Stimulated activated memory B cell treated with anti-CD40 and anti-IgM and Interleukin-4, amounts not matched to agents 10 μg/mL and 1 μg/mL and 100 μg/mL, for 72 hours (primary cell): ENCODE results near the gene ZNF804B.

Experiments
- ATAC-seq: fragments of 150-1000 bp; cut with Tn5 transposase; 2 replicates; pipeline ENCODE4 v1.10.0; 2021
- H3K27ac Mint-ChIP-seq: one replicate; pipeline ENCODE4 v1.8.0; 2022; ENCODE audit warnings: mild to moderate bottlenecking, mixed read lengths
- H3K27me3 Mint-ChIP-seq: one replicate; pipeline ENCODE4 v1.8.0; 2022; ENCODE audit warnings: mixed read lengths
- H3K36me3 Mint-ChIP-seq: one replicate; pipeline ENCODE4 v1.8.0; 2022; ENCODE audit warnings: mixed read lengths
- H3K4me1 Mint-ChIP-seq: one replicate; pipeline ENCODE4 v1.8.0; 2022; ENCODE audit warnings: mixed read lengths
- H3K4me3 Mint-ChIP-seq: one replicate; pipeline ENCODE4 v1.8.0; 2022; ENCODE audit warnings: mild to moderate bottlenecking, moderate library complexity, mixed read lengths
- H3K9me3 Mint-ChIP-seq: one replicate; pipeline ENCODE4 v1.8.0; 2022; ENCODE audit warnings: mixed read lengths

The ZNF804B gene

DNA sequence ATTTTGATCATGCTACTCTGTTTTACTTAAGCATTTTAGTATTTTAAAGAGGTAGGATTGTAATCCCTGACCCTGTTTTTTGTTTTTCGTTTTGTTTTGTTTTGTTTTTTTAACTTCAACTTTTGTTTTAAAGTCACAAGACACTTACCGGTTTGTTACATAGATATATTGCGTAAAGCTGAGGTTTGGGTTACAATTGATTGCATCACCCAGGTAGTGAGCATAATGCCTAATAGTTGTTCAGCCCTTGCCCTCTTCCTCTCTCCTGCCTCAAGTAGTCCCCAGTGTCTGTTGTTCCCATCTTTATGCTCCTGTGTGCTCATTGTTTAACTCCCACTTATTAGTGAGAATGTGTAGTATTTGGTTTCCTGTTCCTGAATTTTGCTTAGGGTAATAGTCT lies 129.2 kb downstream of the ZNF804B start:
- Mint-ChIP-seq H3K9me3 (no peaks in the 10 kb centered on the region), H3K36me3 (no peaks in the 10 kb centered on the region), H3K27ac (no peak overlapping the region), H3K27me3 (no peaks in the 10 kb centered on the region), H3K4me1 (no peaks in the 10 kb centered on the region), H3K4me3 (no peak overlapping the region)
- ATAC-seq = no peak

DNA sequence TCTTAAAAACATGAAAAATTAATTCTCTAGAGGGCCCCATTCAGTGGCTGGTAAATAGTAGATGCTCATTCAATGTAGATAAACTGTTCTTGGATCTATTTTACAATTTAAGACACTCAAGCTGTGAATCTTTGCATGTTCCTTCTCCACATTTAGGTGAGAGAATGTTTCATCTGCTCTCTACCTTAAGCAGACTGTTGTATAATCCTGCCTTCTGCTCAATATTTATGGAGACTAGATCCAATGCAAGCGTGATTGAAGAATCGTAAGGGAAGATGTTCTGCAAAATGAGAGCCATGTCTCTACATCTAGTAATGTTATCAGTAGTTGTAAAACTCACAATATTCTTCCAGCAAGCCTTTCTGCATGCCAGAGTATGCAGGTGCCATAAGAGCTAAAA lies 151.0 kb downstream of the ZNF804B start:
- H3K27ac Mint-ChIP-seq = no peak overlapping the region
- no peaks in the 10 kb centered on the region for H3K27me3 Mint-ChIP-seq
- H3K4me3 Mint-ChIP-seq = no peak overlapping the region
- H3K36me3 Mint-ChIP-seq = no peaks in the 10 kb centered on the region
- no peaks in the 10 kb centered on the region for H3K4me1 Mint-ChIP-seq
- no peak for ATAC-seq
- H3K9me3 Mint-ChIP-seq = peaks cover 4% of the 10 kb centered on the region

DNA sequence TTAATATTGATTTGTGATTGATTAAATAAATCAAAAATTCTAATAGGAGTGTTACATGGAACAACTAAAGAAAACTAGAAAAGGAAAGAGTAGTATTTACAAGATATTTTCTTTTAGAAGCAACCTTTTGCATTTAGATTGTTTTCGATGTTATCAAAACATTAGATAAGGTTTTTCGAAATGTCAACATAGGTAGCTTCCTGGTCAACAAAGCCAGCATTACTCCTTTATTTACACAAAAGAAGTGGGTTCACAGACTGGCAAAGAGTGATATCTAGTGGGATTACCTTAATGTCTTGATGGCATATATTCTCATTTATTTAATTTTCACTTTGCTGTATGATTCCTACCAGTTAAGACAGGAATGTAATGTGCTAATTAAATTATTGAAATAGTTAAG lies 153.4 kb downstream of the ZNF804B start:
- H3K36me3 Mint-ChIP-seq = no peaks in the 10 kb centered on the region
- H3K9me3 Mint-ChIP-seq = no peaks in the 10 kb centered on the region
- no peaks in the 10 kb centered on the region for H3K4me1 Mint-ChIP-seq
- ATAC-seq = no peak
- no peak overlapping the region for H3K4me3 Mint-ChIP-seq
- H3K27ac Mint-ChIP-seq = no peak overlapping the region
- no peaks in the 10 kb centered on the region for H3K27me3 Mint-ChIP-seq

GRCh38 chr7:88915615-88916014 lies 156.1 kb downstream of the ZNF804B start:
- no peaks in the 10 kb centered on the region for H3K9me3 Mint-ChIP-seq
- H3K27me3 Mint-ChIP-seq = no peaks in the 10 kb centered on the region
- ATAC-seq = no peak
- no peaks in the 10 kb centered on the region for H3K4me1 Mint-ChIP-seq
- H3K4me3 Mint-ChIP-seq = no peak overlapping the region
- H3K36me3 Mint-ChIP-seq = no peaks in the 10 kb centered on the region
- H3K27ac Mint-ChIP-seq = no peak overlapping the region

DNA sequence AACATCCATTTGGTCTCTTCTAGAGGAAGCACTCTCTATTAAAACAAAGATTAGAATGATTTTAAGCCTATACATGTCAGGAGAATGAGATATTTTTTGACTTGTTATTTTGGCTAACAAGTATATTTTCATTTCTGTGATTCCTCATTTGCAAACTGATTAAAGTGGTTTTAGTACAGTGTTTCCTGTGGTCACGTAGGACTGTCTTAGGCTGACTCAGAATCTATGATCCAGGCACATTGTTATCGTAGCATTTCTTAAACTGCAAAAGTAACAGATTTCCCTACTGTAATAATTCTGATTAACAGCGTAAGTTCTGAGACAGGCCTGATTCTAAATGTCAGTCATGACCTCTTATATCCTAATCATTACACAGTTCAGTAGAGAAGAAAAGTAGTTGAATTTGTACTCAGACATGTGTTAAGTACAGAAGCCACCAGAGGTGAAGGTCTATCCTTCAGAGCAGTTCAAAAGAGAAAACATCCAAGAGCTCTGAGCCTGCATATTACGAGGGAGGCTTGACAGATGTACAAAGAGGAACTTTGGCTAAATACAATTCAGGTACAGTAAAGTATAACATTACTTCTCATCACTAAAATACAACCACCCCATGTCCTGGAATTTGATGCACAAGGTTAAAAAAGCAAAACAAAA lies 160.1 kb downstream of the ZNF804B start:
- Mint-ChIP-seq H3K36me3 (no peaks in the 10 kb centered on the region), H3K4me3 (no peak overlapping the region), H3K9me3 (peaks cover 3% of the 10 kb centered on the region), H3K27ac (no peak overlapping the region), H3K4me1 (no peaks in the 10 kb centered on the region), H3K27me3 (no peaks in the 10 kb centered on the region)
- ATAC-seq = no peak

DNA sequence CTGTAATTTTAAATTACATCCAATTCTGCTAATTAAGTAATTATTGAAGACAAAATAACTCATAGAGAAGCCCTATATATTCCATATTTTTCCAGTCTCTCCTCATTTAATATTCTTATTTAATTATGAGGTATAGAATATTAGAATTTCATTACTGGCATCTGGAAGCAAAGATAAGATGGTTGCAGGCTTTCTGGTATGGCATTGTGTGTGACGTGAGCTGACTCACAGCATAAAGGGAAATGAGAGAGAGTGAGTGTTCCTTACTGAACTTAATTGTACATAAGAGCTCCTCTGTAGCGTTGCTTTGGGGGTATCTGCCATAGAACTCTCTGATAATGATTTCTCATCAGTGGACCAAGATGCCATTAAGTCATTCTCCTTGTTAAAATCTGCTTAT lies 163.4 kb downstream of the ZNF804B start:
- Mint-ChIP-seq H3K4me1 (no peaks in the 10 kb centered on the region), H3K27me3 (no peaks in the 10 kb centered on the region), H3K4me3 (no peak overlapping the region), H3K36me3 (no peaks in the 10 kb centered on the region), H3K9me3 (peaks cover 3% of the 10 kb centered on the region), H3K27ac (no peak overlapping the region)
- ATAC-seq = no peak

DNA sequence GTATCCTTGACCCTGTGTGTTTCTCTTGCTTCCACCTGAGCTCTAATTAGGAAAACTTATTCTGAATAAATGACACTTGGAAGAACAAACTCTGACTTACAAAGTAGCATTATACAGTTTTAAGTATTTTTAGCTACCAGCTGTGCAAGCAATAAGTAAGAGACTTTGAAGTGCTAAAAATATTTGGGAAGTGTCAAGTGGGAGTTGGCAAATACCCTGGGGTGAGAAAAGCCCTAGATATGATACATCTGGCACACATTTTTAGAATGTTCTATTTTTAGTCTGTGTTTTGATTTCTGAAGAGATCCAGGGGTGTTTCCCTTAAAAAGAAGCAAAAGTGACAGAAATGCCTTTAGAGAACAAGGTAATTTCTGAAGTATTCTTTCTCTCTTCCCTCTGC lies 168.8 kb downstream of the ZNF804B start:
- Mint-ChIP-seq H3K4me1 (no peaks in the 10 kb centered on the region), H3K36me3 (no peaks in the 10 kb centered on the region)
- no peak for ATAC-seq

GRCh38 chr7:88929719-88930118 lies 170.2 kb downstream of the ZNF804B start:
- Mint-ChIP-seq H3K36me3 (no peaks in the 10 kb centered on the region), H3K27ac (no peak overlapping the region), H3K4me1 (no peaks in the 10 kb centered on the region), H3K9me3 (no peaks in the 10 kb centered on the region), H3K27me3 (no peaks in the 10 kb centered on the region), H3K4me3 (no peak overlapping the region)
- ATAC-seq = no peak

More for the DNA sequence above, 168.8 kb downstream of the ZNF804B start:
- Mint-ChIP-seq H3K27ac (no peak overlapping the region), H3K27me3 (no peaks in the 10 kb centered on the region), H3K9me3 (no peaks in the 10 kb centered on the region), H3K4me3 (no peak overlapping the region)

GRCh38 chr7:88933285-88933684 lies 173.8 kb downstream of the ZNF804B start:
- Mint-ChIP-seq H3K9me3 (no peaks in the 10 kb centered on the region), H3K36me3 (no peaks in the 10 kb centered on the region), H3K27me3 (no peaks in the 10 kb centered on the region), H3K4me1 (no peaks in the 10 kb centered on the region), H3K4me3 (no peak overlapping the region), H3K27ac (no peak overlapping the region)
- no peak for ATAC-seq

DNA sequence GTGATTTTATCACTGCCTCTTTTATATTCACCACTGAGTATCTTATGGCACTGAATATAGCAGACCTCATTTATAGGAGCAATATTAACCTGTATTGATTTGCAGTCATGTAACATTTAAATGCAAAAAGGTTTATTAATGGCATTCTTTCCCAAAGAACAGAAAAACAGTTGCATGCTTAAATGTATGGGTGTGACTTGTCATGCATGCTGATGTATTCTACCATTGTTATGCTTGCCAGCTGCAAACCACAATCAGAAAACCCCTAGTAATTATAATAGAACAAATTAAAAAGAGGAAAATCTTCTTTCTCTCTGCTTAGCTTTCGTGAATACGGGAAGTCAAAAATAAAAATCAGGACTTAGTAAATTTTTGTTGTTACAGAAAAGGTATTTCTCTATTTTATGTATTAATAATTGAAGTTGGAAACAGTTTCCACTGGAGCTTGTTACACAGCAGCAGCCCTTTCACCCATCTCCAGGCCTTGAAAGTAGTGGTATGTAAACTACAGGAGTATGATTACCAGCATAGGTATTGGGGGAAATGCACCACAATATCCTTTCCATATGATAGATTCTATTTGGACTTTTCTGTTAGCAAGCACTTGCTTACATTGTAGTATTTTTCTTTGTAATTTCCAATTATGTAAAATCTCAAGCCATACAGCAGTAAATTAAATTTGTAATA lies 183.5 kb downstream of the ZNF804B start:
- ATAC-seq = no peak
- no peak overlapping the region for H3K4me3 Mint-ChIP-seq
- H3K9me3 Mint-ChIP-seq = peaks cover 11% of the 10 kb centered on the region
- no peaks in the 10 kb centered on the region for H3K4me1 Mint-ChIP-seq
- no peaks in the 10 kb centered on the region for H3K27me3 Mint-ChIP-seq
- H3K27ac Mint-ChIP-seq = no peak overlapping the region
- H3K36me3 Mint-ChIP-seq = no peaks in the 10 kb centered on the region

DNA sequence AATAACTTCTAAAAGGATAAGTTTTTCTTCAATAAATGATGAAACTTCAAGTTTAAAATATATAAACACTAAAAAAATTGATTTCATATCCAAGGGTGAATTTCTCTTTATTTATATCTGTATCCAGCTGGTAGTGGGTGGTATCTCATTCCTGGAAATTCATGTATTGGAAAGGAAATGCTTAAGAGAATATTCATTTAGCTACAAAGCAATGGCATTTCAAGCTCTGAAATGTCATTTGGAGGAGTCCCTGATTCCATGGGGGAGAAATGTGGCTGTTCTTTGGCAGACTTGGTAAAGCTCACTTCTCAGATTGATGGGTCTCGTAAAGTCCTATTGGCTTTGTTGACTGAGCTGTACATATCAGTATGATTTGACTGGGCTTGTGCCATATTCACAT lies 192.3 kb downstream of the ZNF804B start:
- Mint-ChIP-seq H3K36me3 (no peaks in the 10 kb centered on the region), H3K4me3 (no peak overlapping the region)
- ATAC-seq = no peak

DNA sequence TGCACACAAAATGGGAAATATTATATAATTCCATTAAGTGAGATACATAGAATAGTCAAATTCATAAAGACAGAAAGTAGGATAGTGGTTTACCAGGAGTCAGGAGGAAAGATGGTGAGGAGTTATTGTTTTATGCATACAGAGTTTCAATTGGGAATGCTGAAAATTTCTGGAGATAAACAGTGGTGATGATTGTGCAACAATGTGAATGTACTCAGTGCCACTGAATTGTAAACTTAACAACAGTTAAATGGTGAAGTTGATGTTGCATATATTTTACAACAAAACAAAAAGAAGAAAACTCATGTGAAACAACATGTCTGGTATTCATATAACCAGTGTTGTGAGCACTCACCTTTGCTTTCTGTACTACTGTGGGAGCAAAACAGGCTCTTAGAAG lies 204.9 kb downstream of the ZNF804B start:
- no peaks in the 10 kb centered on the region for H3K4me1 Mint-ChIP-seq
- no peaks in the 10 kb centered on the region for H3K36me3 Mint-ChIP-seq
- peaks cover 3% of the 10 kb centered on the region for H3K9me3 Mint-ChIP-seq
- H3K27ac Mint-ChIP-seq = no peak overlapping the region
- H3K4me3 Mint-ChIP-seq = no peak overlapping the region
- H3K27me3 Mint-ChIP-seq = no peaks in the 10 kb centered on the region
- no peak for ATAC-seq

More for the DNA sequence above, 192.3 kb downstream of the ZNF804B start:
- Mint-ChIP-seq H3K9me3 (no peaks in the 10 kb centered on the region), H3K4me1 (no peaks in the 10 kb centered on the region), H3K27ac (no peak overlapping the region), H3K27me3 (no peaks in the 10 kb centered on the region)

DNA sequence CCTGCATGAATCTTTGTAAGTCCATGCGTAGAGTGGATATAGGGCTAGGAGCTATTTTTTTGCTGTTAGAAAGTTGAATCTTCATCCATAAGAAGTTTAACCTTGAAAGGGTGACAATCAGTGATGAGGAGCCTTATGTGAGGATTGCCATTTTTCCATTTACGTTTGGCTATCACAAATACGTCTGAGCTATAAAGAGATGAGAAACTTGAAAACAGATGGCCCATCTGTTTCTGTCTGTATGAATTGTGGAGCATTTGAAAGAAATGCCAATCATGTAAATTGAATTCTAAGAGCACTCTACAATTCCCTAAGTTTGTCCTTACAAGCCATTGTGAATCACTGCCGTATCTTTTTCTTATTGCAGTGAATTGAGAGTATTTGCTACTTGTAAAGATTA lies 205.9 kb downstream of the ZNF804B start:
- no peak overlapping the region for H3K27ac Mint-ChIP-seq
- no peaks in the 10 kb centered on the region for H3K4me1 Mint-ChIP-seq
- ATAC-seq = no peak
- H3K9me3 Mint-ChIP-seq = peaks cover 6% of the 10 kb centered on the region
- no peaks in the 10 kb centered on the region for H3K27me3 Mint-ChIP-seq
- no peak overlapping the region for H3K4me3 Mint-ChIP-seq
- H3K36me3 Mint-ChIP-seq = no peaks in the 10 kb centered on the region

- H3K27ac Mint-ChIP-seq = no peak overlapping the region
- H3K27me3 Mint-ChIP-seq = no peaks in the 10 kb centered on the region
Measured at GRCh38 chr7:88967432-88967831, 207.9 kb downstream of the ZNF804B start.

DNA sequence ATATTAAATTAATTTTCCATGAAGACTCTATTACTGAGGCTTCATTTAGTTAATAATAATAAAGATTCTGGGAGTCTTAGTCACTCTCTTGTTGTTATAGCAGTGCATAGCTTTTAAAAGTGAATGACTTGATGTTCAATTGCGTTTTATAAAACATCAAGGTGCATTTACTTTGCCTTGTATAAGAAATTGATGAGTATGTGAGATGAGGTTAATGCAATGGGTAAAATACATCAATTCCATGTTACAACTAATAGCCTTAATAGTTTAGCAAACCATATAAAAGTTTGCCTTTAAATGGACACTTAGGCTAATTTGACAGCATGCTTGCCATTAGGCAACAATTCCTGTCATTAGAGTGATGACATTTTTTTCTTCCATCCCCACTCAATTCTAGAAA lies 209.7 kb downstream of the ZNF804B start:
- H3K4me3 Mint-ChIP-seq = no peak overlapping the region

More at GRCh38 chr7:88967432-88967831, 207.9 kb downstream of the ZNF804B start:
- no peak for ATAC-seq
- Mint-ChIP-seq H3K36me3 (no peaks in the 10 kb centered on the region), H3K9me3 (peaks cover 6% of the 10 kb centered on the region), H3K4me1 (no peaks in the 10 kb centered on the region), H3K4me3 (no peak overlapping the region)

GRCh38 chr7:88985295-88985694 lies 225.8 kb downstream of the ZNF804B start:
- H3K27ac Mint-ChIP-seq = no peak overlapping the region
- H3K9me3 Mint-ChIP-seq = peaks cover 3% of the 10 kb centered on the region
- H3K36me3 Mint-ChIP-seq = no peaks in the 10 kb centered on the region
- no peak for ATAC-seq
- no peaks in the 10 kb centered on the region for H3K27me3 Mint-ChIP-seq
- H3K4me3 Mint-ChIP-seq = no peak overlapping the region
- no peaks in the 10 kb centered on the region for H3K4me1 Mint-ChIP-seq

More for the DNA sequence above, 209.7 kb downstream of the ZNF804B start:
- no peak overlapping the region for H3K27ac Mint-ChIP-seq
- no peaks in the 10 kb centered on the region for H3K36me3 Mint-ChIP-seq
- no peak for ATAC-seq
- H3K27me3 Mint-ChIP-seq = no peaks in the 10 kb centered on the region
- H3K9me3 Mint-ChIP-seq = peaks cover 6% of the 10 kb centered on the region
- H3K4me1 Mint-ChIP-seq = no peaks in the 10 kb centered on the region
